GM19438 (cell line): ENCODE measurements around the gene NGFR.

Experiments
- ATAC-seq: cut with Tn5 transposase; IDR thresholded peaks from one replicate; pipeline ENCODE4 v1.9.1; 2021; ENCODE audit warnings: low read depth; ENCODE audit not compliant: unreplicated experiment

NGFR gene

DNA sequence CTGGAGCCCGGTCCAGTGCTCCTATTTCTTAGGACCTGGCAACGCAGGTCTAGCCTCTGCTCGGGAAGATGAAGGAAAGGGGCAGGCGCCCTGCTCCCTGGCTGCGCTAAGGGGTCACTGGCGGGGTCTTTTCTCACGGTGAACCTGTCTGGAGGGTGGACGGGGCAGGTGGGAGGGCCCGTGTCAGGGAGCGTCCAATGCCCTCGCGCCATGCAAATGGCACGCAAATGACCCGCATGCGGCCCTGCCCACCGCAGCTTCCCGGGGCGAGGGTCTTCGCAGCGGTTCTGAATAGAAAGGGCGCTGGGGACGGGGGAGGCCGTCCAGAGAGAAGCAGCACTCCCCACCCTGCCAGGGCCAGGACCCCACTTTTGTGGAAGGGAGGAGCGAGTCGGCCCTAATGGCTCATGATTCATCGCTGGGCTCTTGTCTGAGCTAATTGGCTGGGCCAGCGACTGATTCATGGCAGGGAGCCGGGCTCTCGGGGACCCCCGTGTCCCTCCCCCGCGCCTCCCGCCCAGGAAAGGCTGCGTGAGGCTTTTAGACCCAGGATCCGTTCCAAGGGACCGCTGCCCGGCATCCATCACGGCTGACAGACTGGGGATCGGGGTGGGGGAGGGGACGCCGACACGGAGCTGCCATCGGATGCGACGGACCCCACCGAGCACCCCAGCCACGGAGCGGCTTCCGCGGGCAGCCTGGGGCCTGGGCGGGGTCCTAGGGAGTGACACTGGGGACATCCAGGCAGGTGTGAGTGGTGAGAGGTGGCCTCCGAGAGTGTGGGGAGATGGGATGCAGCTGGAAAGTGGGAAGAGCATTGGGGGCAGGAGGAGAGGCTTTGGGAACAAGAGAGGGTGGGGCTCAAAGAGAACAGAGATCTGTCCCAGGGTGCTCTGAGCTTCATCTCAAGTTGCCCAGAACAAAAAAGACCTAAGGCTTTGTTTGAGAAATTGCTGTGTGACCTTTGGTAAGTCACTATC lies 25.0 kb upstream of the NGFR start:
- no peak for ATAC-seq

- no peak for ATAC-seq
Observed at GRCh38 chr17:49471089-49471683, 23.9 kb upstream of the NGFR start.

- no peak for ATAC-seq
Observed at GRCh38 chr17:49471769-49472168, 23.3 kb upstream of the NGFR start.

DNA sequence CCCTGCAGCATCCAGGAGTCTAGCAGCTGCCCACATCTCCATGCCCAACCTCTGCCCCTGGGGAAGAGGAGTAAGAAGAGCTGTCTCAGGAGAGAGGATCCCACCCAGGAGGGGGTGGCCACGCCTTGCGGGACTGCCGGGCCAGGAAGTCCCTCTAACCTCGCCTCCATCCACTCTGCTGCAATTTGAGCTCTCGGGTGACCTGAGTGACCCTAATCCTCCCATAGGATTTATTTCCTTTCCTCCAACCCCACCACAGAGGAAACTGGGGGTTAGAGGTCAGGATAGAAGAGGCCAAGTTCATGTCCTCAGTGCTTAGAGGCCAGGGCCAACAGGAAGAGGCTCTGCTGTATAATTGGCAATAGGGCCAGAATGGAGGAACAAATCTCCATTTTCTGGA lies 22.6 kb upstream of the NGFR start:
- ATAC-seq = no peak

GRCh38 chr17:49473900-49474751 lies 21.0 kb upstream of the NGFR start:
- ATAC-seq = no peak

GRCh38 chr17:49477709-49478108 lies 17.4 kb upstream of the NGFR start:
- ATAC-seq = no peak

GRCh38 chr17:49480836-49481615 lies 14.1 kb upstream of the NGFR start:
- ATAC-seq = no peak

DNA sequence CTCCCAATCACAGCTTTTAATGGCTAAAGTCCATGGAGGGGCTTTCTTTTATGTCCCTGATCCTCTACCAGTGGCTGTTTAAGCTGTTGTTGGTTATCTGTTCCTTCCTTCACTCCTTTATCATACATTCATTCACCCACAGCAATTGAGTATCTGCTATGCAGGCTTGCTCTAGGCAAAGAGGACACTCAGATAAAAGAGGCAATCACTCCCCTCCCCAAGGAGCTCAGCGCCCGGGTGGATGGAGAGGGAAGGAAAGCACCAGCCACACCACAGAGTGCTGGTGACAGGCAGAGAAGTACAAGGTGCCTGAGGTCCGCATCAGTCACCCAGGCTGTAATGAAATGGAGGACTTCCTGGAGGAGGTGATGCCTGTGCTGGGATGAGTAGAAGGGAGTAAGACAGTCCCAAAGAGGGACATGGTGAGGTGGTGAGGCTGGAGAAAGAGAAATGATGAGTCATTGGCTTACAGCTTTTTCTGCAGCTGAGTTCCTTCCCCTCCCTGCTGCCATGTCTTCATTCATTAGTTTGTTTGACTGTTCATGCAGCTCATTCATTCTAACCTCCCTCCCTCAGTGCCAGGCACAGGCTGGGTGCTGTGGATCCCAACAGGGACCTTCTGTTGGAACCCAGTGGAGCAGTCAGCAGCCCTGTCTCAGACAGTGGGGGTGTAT lies 12.8 kb upstream of the NGFR start:
- no peak for ATAC-seq

GRCh38 chr17:49483599-49484509 lies 11.2 kb upstream of the NGFR start:
- ATAC-seq = no peak

GRCh38 chr17:49484588-49484987 lies 10.5 kb upstream of the NGFR start:
- no peak for ATAC-seq

DNA sequence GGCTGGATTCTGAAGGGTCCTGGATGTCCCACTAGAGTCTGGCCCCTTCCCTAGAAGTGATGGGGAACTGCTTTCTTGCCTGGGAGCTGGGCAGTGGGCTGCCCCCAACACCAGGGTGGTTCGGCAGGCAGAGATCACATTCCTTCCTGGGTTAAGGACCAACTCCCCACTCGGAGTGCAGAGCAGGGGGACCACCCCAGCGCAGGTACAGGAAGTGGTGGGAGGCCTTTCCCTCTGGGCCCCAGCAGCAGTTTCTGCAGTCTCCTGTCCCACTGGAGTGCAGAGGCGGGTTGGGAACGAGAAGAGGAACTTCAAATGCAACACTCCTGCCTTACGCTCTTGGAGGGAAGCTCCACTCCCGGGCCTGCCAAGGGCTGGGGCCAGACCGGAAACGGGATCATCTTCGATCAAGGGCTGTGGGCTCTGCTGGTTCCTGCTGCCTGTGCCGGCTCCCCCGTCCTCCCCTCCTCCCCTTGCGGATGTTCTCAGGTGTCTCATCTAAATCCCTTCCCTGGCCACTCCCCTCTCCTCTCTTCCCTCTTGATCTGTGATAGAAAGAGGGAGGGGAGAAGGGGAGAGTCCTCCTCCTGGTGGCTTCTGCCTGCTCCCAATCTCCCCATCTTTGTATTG lies 9.0 kb upstream of the NGFR start:
- no peak for ATAC-seq

DNA sequence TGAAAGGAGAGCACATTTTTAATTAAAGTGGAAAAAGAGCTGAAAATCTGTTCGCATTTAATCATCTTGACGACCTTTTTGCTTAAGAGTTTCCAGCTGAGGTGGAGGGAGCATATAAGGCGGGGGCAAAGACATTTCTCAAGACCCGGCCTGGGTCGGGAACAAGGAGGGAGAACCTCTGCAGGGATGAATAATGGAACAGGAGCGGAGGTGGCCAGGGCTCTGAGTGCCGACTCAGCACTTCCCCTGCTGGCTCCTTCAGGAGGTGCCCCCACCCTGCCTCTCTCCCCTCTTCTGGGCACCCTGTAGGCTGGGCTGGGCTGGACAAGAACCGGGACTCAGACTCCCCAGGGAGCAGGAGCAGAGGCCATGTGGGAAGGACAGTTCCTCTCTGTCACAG lies 7.9 kb upstream of the NGFR start:
- no peak for ATAC-seq

GRCh38 chr17:49488612-49489011 lies 6.5 kb upstream of the NGFR start:
- ATAC-seq = no peak

GRCh38 chr17:49489348-49489747 lies 5.7 kb upstream of the NGFR start:
- no peak for ATAC-seq

- ATAC-seq = no peak
Observed at GRCh38 chr17:49490276-49490675, 4.8 kb upstream of the NGFR start.

- ATAC-seq = no peak
Observed at GRCh38 chr17:49491192-49491769, 3.8 kb upstream of the NGFR start.

- no peak for ATAC-seq
Observed at GRCh38 chr17:49494399-49494985, 601 bp upstream of the NGFR start.

DNA sequence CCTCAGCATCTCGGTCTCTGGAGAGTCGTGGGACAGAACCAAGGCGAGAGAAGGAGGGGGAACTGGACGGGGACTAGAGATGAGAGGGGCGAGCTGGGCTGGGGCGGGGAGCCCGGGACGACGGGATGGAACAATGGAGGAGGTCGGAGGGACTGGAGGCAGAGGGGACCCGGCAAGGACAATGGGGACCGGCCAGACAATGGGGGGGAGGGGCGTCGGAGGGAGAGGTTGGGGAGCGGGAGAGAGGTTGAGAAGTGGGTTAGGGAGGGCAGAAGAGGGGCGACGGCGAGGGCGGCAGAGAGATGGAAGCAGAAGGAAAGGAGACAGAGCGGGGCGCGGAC lies 719 bp downstream of the NGFR start:
- no peak for ATAC-seq
